ENCODE results near the gene STX16. TPM values are rescaled to one million over a fixed set of nuclear protein-coding genes. Genes with fewer than 3 reads are reported as not detected.

The STX16 gene
- total and polyA plus RNA-seq, 2 of the 13 experiments (the other 11 are each of a cell fraction or from before 2014, with no cell fraction given) = 28.0 to 72.7 TPM

DNA sequence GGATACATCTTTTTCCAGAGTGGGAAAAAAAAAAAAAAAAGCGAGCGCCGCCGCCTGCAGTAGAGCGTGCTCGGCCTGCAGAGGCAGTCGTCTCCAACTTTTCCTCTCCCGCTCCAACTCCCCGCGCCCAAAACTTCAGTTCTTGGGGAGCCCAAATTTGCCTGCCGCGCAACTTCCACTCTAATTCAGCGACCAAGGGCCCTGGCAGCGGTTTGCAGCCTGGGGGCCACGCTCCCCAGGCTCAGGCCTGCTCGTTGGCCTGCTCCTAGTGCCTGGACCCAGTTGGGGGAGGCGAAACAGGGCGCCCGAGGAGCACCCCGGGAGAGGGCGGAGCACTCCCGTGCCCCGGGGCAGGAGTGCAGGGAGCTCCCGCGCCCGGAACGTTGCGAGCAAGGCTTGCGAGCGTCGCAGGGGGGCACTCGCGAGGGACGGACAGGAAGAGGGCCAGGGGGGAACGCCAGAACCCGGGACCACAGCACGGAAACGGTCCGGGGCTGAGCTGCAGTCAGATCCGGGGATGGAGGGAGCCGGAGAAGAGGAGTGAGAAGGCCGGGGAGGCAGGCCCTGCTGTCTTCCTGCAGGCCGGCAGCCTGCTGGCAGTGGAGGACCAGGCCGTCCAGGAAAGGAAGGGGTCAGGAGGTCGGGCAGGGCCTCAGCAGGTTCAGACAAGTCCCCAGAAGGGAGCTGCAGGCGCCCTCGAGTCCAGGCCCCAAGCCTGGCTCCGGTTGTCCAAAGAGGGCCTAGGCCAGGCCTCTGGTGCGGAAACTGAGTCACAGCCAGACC, at the start of gene STX16 (continued):
- peak; percentile 98 for TF ChIP-seq MAF1 (CRISPR knock-in tag; IDR thresholded peaks at IDR 0.05; ENCODE audit: borderline replicate concordance)
- peak; percentile 99; the same call in 1 of the 2 replicates for TF ChIP-seq ZNF333 (CRISPR knock-in tag; IDR thresholded peaks at IDR 0.05; ENCODE audit: borderline replicate concordance)
- peak; percentile 86 for TF ChIP-seq CREM (IDR thresholded peaks at IDR 0.05)
- peak; percentile 24; the same call in 1 of the 2 replicates for TF ChIP-seq CREM (CRISPR knock-in tag; IDR thresholded peaks at IDR 0.05)
- TF ChIP-seq ZNF850 (CRISPR knock-in tag; conservative IDR thresholded peaks at IDR 0.05) = peak; percentile 68; the same call in 1 of the 2 replicates
- TF ChIP-seq TFAP4 (IDR thresholded peaks at IDR 0.05; ENCODE audit: borderline replicate concordance, low read depth) = peak; percentile 81; the same call in 1 of the 2 replicates
- TF ChIP-seq THRA (CRISPR knock-in tag; IDR thresholded peaks at IDR 0.05; ENCODE audit: borderline replicate concordance) = peak; percentile 92; the same call in 1 of the 2 replicates
- TF ChIP-seq CBFB (CRISPR knock-in tag; IDR thresholded peaks at IDR 0.05) = peak; percentile 99
- TF ChIP-seq ZNF639 (CRISPR knock-in tag; conservative IDR thresholded peaks at IDR 0.05) = peak; percentile 100
- peak; percentile 96 for TF ChIP-seq RXRA (CRISPR knock-in tag; IDR thresholded peaks at IDR 0.05)
- TF ChIP-seq ZZZ3 (CRISPR knock-in tag; IDR thresholded peaks at IDR 0.05; ENCODE audit: borderline replicate concordance) = peak; percentile 100
- TF ChIP-seq, protein P1, sequence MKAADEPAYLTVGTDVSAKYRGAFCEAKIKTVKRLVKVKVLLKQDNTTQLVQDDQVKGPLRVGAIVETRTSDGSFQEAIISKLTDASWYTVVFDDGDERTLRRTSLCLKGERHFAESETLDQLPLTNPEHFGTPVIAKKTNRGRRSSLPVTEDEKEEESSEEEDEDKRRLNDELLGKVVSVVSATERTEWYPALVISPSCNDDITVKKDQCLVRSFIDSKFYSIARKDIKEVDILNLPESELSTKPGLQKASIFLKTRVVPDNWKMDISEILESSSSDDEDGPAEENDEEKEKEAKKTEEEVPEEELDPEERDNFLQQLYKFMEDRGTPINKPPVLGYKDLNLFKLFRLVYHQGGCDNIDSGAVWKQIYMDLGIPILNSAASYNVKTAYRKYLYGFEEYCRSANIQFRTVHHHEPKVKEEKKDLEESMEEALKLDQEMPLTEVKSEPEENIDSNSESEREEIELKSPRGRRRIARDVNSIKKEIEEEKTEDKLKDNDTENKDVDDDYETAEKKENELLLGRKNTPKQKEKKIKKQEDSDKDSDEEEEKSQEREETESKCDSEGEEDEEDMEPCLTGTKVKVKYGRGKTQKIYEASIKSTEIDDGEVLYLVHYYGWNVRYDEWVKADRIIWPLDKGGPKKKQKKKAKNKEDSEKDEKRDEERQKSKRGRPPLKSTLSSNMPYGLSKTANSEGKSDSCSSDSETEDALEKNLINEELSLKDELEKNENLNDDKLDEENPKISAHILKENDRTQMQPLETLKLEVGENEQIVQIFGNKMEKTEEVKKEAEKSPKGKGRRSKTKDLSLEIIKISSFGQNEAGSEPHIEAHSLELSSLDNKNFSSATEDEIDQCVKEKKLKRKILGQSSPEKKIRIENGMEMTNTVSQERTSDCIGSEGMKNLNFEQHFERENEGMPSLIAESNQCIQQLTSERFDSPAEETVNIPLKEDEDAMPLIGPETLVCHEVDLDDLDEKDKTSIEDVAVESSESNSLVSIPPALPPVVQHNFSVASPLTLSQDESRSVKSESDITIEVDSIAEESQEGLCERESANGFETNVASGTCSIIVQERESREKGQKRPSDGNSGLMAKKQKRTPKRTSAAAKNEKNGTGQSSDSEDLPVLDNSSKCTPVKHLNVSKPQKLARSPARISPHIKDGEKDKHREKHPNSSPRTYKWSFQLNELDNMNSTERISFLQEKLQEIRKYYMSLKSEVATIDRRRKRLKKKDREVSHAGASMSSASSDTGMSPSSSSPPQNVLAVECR (CRISPR knock-in tag; IDR thresholded peaks at IDR 0.05; ENCODE audit: borderline replicate concordance) = peak; percentile 98; the same call in 1 of the 2 replicates
- peak; percentile 96 for TF ChIP-seq ZNF335 (CRISPR knock-in tag; IDR thresholded peaks at IDR 0.05)
- TF ChIP-seq FOSL1 (CRISPR knock-in tag; IDR thresholded peaks at IDR 0.05; ENCODE audit: borderline replicate concordance) = no peak
- peak; percentile 99 for TF ChIP-seq KLF11 (CRISPR knock-in tag; IDR thresholded peaks at IDR 0.05)
- TF ChIP-seq ATM (IDR thresholded peaks at IDR 0.05; ENCODE audit: borderline replicate concordance) = no peak
- peak; percentile 99 for TF ChIP-seq ZNF343 (CRISPR knock-in tag; IDR thresholded peaks at IDR 0.05)
- peak; percentile 68 for TF ChIP-seq ZNF652 (CRISPR knock-in tag; IDR thresholded peaks at IDR 0.05; ENCODE audit: borderline replicate concordance, low read depth)
- peak; percentile 91; the same call in 1 of the 2 replicates for TF ChIP-seq CBX2 (IDR thresholded peaks at IDR 0.05; ENCODE audit: low read depth, low read length)
- TF ChIP-seq CBX2 (CRISPR knock-in tag; IDR thresholded peaks at IDR 0.05; ENCODE audit: low read depth) = peak; percentile 100; the same call in 1 of the 2 replicates
- peak; percentile 97 for TF ChIP-seq STAT5B (CRISPR knock-in tag; IDR thresholded peaks at IDR 0.05)
- no peak for TF ChIP-seq ZNF432 (CRISPR knock-in tag; IDR thresholded peaks at IDR 0.05; ENCODE audit: borderline replicate concordance)
- peak; percentile 99 for TF ChIP-seq ZNF33A (CRISPR knock-in tag; IDR thresholded peaks at IDR 0.05; ENCODE audit: borderline replicate concordance)
